ENCODE results near the gene RNF144A.

The RNF144A gene

GRCh38 chr2:7044253-7045250, 127.3 kb downstream of the RNF144A start:
- peak; percentile 43 for DNase-seq (ENCODE audit: low read depth, low spot score)

GRCh38 chr2:7045601-7046590, 128.7 kb downstream of the RNF144A start:
- DNase-seq (ENCODE audit: low read depth, low spot score) = no peak

- no peak for DNase-seq (ENCODE audit: low read depth, low spot score)
These were observed 130.4 kb downstream of the RNF144A start for GRCh38 chr2:7047661-7048060.

- DNase-seq (ENCODE audit: low read depth, low spot score) = no peak
These were observed 131.6 kb downstream of the RNF144A start for GRCh38 chr2:7048762-7049294.

GRCh38 chr2:7052404-7052803, 135.2 kb downstream of the RNF144A start:
- DNase-seq (ENCODE audit: low read depth, low spot score) = no peak

- no peak for DNase-seq (ENCODE audit: low read depth, low spot score)
These were observed 136.5 kb downstream of the RNF144A start for GRCh38 chr2:7053650-7054265.

- DNase-seq (ENCODE audit: low read depth, low spot score) = no peak
These were observed 140.7 kb downstream of the RNF144A start for GRCh38 chr2:7057865-7058400.

- no peak for DNase-seq (ENCODE audit: low read depth, low spot score)
These were observed 142.9 kb downstream of the RNF144A start for GRCh38 chr2:7060156-7060555.

- DNase-seq (ENCODE audit: low read depth, low spot score) = no peak
These were observed 143.6 kb downstream of the RNF144A start for GRCh38 chr2:7060631-7061449.

- DNase-seq (ENCODE audit: low read depth, low spot score) = no peak
These were observed 144.2 kb downstream of the RNF144A start for GRCh38 chr2:7061450-7061789.

GRCh38 chr2:7061921-7062320, 144.7 kb downstream of the RNF144A start:
- no peak for DNase-seq (ENCODE audit: low read depth, low spot score)

- no peak for DNase-seq (ENCODE audit: low read depth, low spot score)
These were observed 146.6 kb downstream of the RNF144A start for GRCh38 chr2:7063789-7064188.

GRCh38 chr2:7068457-7068856, 151.2 kb downstream of the RNF144A start:
- DNase-seq (ENCODE audit: low read depth, low spot score) = no peak

- DNase-seq (ENCODE audit: low read depth, low spot score) = no peak
These were observed 153.3 kb downstream of the RNF144A start for GRCh38 chr2:7070483-7070882.

GRCh38 chr2:7071154-7071553, 153.9 kb downstream of the RNF144A start:
- DNase-seq (ENCODE audit: low read depth, low spot score) = no peak

GRCh38 chr2:7071916-7072556, 154.8 kb downstream of the RNF144A start:
- no peak for DNase-seq (ENCODE audit: low read depth, low spot score)

GRCh38 chr2:7073901-7074300, 156.7 kb downstream of the RNF144A start:
- no peak for DNase-seq (ENCODE audit: low read depth, low spot score)

GRCh38 chr2:7075834-7076233, 158.6 kb downstream of the RNF144A start:
- no peak for DNase-seq (ENCODE audit: low read depth, low spot score)

- DNase-seq (ENCODE audit: low read depth, low spot score) = no peak
These were observed 160.6 kb downstream of the RNF144A start for GRCh38 chr2:7077660-7078267.

All from activated CD4-positive, CD25-positive, alpha-beta regulatory T cell treated with anti-CD3 and anti-CD28 coated beads, Interleukin-2, amount 50 U/mL, for 16 hours (primary cell).